GM04504 (cell line): ENCODE data around the gene FUBP3.

Source experiments
- DNase-seq: peaks from one replicate; pipeline ENCODE4 v3.0.0-alpha.2; 2012; ENCODE audit warnings: low read depth

Gene FUBP3

DNA sequence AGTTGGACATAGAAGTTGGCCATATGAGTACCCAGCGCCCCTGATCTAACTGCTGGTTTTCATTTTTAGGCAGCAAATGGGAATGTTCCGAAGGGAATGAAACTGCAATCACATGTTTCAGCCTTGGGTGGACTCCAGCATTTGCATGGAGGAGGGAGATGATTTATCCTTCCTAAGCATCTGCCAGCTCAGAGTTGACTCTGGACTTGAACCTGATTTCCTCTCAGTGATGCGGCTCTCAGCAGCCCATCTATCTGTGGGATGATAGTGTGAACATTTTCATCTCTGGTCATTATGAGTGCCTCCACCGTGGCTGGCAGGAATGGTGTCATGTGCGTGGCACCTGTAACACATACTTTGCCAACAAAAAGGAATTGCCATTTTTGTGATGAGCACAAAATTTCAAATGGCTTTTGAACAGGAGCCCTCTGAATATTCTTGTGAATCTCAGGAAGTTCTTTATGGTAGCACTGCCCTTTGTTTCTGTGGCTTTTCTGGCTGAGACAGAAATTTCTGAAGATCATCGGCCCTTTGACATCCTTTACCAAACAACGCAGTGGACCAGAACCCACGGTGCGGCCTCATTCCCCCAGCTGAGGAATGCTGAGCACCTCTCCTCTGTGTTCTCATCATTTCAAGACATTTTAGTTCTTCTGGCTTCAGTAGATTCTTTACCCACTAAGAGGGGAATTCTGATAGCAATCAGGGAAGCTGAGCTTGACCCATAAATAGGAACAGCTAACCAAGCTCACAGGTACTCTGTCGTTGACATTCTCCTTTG lies 28.5 kb downstream of the FUBP3 start:
- DNase-seq = peak; percentile 42

DNA sequence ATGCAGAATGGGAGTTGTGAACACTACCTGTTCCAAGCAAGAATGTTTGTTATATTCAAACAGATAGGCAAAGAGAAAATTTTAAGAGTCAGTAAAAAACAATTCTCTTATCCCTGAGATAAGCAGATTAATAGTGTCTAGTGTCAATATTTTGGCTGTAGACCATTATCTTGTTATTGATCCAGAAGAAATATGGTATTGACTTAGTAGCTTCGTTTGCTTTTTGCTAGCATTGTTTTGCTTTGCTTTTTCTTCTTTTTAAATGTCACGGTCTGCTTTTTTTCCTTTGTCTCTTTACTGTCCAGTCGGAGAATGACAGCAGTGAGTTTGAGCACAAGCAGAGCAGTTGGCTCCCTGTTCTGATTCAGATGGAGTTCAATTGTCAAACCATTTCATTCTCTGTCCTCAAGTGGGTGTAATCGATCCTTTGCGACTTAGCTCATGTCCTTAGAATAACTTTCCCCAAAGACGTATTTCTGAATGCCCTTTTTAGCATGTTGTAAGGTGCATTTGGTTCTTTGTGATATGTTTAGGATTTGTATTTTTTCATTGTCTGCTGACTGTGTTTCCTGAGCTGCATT lies 29.3 kb downstream of the FUBP3 start:
- no peak for DNase-seq

GRCh38 chr9:130609163-130609562 lies 29.8 kb downstream of the FUBP3 start:
- no peak for DNase-seq

DNA sequence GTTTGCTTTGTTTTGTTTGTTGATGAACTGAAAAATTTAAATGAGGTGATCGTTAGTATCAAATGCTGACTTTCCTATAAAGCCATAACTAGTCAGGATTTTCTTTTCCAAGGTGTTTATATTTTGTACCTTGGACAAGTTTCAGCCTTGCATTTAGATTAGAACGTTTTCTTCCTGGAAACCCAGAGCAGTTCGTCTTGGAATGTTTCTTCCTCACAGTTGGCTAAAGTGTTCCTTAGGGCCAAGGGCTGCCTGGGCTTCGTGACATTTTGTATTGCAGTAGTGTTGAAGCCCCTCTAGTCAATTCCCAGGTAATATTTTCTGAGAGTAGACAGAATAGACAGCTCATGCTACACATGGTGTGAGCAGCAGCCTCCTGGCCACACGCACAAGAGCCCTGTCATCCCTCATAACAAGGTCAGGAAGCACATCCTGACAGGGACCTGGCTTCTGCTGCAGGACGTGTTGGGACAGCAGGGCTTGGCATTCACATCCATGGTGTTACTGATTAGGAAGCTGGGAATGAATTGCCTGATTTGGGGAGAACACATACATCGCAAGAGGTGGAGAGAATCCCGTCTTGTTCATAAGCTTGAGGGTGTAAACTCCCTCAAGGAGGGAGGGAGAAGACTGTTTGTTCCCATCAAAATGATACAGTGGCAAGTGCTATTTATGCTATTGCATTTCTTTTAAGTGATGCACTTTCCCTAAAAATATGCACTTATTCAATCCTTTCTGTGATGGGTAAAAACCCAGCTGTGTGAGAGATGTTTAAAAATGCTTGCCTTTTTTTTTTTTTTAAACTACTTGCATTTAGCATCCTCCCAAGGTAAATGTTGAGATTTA lies 31.7 kb downstream of the FUBP3 start:
- DNase-seq = no peak

DNA sequence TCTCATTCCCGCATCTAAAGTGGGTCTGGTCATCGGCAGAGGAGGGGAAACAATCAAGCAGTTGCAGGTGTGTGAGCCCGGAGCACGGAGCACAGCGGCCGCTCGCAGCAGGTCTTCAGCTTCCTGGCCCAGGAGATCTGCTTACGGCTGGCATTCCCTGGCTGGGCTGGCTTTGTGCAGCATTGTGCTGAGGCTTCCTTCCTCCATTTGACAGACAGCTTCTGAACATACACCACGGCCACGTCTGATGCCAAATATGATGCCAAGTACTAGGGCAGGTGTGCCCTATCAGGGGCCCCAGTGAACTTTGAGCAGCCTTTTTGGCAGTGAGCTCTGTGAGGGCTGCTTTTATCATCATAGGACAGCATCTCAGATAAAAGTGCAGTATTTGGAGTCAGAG lies 37.1 kb downstream of the FUBP3 start:
- no peak for DNase-seq

GRCh38 chr9:130623466-130623865 lies 44.1 kb downstream of the FUBP3 start:
- DNase-seq = no peak

- DNase-seq = no peak
Observed at GRCh38 chr9:130624154-130624553, 44.8 kb downstream of the FUBP3 start.

- no peak for DNase-seq
Observed at GRCh38 chr9:130626249-130626996, 47.0 kb downstream of the FUBP3 start.

DNA sequence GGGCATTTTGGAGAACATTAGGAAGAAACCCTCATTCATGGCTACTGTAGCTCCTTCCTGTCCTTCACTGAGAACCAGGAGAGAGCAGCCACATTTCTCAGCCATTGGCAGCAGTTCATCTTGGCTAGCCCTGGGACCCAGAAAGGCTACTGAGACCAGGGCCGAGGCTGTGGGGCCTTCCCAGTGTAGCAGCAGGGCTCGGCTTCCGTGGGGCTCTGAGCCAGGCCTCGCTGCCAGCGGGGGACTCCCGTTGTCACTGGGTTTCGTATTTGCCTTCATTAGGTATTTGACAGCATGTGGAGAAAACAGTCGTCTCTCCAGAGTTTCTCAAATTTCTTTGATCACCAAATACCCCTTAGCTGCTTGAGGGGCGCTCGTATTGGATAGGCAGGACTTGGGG lies 47.7 kb downstream of the FUBP3 start:
- DNase-seq = no peak

DNA sequence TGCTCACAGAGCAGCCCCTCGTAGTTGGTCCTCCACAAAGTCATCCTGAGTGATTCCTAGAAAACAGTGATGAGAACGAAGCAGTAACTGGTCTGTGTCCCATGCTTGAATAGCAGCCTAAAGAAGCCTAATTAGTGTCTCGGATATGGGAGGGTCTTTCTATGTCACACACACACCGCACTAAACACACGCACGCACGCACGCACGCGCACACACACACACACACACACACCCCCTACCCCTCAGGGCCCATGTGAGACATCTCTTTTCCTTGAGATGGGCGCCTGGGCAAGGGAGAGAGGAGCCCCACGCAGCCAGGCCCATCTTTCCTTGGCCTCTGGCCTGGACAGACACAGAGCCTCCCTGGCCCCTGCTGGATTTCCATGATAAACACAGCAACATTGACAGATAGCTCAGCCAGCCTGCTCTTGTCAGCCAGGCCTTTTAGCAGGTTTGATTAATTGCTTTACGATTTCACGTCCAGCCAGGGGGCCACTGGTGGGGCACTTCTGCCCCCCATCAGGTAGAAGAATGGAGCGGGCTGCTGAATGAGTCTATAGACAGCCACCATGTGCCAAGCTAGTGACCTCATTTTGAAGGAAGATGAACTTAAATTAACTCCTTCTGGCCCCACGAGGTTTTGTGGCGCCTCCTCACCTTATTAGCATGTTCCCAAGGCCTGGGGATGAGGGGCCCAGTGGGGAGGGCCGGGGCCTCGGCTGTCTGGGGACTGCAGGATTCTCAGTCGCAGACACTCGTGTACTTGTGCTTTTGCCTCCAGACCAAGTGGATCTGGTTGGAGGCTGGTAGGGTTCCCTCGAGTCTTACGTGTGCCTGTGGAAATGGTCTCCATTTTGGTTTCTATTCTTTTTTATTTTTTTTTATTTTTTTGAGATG lies 48.8 kb downstream of the FUBP3 start:
- no peak for DNase-seq

DNA sequence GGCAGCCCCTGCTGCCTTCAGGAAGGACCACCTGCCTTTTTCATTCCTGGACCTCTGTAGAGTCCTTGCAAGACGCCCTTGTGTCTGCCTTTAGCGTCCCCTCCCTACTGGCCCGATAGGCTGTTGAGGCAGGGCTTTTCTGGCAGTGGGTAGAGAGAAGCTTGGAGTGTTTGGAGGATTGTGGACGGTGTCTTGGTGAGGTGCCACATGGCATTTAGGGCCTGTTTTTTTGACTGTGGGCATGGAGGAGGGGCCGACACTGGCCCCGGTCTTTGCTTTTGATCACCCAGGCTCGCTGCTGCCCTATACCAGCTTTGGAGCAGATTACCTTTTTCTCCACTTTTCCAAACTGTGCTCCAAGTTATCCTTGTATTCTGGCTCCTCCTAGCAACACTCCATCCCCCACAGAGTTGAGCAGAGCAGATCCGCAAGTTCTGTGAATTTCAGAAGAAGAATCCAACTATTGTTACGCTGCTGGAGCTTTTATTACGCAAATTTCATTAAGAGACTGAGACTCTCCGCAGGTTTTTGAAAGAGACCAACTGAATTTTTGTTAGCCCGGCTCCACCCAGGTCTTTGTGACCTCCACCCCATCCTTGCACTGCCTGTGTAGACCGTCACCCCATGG lies 50.2 kb downstream of the FUBP3 start:
- no peak for DNase-seq

DNA sequence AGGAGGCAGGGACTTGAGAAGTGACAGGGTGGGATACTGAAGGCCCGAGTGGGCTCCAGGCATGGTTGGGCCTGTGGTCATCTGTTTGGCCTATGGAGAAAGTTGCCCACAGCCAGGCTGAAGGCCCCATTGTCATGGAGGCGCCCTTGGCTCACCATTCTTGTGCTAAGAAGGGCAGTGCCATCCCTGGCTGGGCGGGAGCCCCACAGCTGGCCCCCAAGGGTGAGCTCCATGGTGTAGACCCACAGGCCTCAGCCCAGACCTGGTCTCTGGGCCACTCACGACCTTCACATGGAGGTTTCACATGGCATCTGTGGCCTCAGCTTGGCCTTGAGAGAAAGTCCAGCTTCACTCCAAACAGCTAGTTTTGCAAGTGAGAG lies 50.7 kb downstream of the FUBP3 start:
- no peak for DNase-seq

DNA sequence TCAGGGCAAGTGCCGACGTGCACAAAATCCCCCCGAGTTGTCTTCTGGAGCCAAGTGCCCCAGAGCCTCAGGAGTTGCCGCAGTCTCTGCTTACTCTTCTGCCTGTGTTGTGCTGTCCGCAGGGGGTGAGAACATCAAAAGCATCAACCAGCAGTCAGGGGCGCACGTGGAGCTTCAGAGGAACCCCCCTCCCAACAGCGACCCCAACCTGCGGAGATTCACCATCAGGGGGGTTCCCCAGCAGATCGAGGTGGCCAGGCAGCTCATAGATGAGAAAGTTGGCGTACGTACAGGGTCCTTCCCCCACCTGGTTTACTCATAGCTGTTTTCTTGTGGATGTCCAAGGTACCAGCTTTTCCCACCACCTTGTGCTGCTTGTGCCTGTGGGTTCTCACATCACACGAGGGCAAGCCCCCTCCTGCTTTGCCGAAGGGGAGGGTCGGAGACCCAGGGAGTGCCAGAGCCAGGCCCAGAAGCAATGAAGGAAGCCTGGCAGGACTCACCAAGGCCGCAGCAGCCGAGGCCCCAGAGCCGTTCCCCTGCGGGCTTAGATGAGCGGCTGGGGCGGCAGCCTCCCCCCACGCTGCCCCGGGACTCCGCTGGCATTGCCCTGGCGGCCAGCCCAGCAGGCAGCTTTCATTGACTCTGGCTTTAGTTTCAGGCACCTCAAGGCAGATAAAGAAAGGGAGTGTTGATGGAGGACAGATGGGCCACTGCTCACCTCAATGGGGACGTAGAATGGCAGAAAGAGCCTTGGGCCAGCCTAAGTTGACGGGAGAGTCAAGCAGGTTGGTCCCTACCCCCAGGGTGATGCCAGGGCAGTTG lies 51.3 kb downstream of the FUBP3 start:
- DNase-seq = no peak

DNA sequence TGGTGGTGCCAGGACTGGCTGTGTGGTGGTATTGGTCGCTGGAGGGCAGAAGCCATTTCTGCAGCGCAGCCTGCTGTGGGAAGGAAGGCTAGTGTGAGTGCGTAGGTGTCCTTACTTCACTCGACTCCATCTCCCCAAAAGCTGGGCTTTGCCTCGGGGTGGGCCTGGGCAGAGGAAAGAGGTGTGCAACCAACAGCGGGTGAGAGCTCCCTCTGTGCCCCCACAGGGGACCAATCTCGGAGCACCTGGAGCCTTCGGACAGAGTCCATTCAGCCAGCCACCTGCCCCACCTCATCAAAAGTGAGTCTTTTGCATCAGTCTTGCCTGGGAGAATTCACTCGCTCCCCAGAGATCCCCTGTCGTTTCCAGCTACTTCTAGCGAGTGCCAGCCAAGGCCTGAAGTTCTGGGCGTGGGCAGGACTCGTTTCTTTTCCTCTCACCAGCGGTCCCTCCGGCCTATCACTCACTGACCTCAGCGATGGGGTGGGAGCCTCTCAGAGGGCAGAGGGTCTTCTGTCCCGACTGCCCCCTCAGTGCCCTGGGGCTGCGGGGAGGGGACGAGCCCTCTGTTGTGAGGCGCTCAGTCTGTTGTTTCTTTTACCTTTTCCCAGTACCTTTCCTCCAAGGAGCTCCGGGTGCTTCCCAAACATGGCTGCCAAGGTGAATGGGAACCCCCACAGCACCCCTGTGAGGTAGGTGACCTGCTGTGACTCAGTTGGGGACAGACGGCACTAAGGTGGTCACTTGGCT lies 52.1 kb downstream of the FUBP3 start:
- no peak for DNase-seq

GRCh38 chr9:130632081-130632710 lies 52.8 kb downstream of the FUBP3 start:
- no peak for DNase-seq

GRCh38 chr9:130632841-130633240 lies 53.5 kb downstream of the FUBP3 start:
- no peak for DNase-seq

DNA sequence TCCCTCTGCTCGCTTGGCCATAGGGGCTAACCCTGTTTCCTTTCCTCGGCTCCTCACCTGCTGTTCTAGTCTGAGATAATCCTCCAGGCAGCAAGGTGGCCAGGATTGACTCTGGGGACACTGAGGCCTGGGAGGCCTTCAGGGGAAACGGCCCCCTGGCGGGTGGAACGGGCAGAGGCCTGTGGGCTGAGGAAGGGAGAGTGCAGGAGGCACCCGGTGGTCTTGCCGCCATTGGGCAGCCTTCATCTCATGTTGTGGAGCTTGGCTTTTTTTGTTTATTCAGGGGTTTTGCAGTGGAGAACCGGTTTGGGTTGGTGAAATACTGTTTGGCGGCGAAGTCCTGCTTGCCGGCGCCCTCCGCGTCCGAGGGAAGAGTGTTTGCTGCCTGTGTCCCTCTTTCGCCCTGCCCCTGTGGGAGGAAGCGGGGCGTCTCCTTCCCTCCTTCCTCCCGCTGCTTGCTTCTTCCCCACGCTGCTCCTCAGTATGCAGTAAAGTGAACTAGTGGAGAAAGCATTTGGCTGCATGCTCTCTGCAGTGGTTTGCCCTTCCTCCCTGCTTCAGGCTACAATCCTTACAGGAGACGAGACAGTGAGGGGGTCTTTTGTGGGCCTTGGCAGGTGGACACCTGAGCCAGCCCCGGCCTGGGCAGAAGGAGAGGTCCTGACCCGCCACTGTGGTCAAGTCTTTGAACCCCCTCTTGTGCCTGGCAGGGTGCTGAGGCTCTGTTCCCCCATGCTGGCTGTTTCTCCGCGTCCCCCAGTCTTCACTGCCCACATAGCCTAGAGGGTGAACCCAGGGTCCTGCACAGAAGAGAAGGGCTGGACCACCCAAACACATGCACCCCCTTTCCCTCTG lies 54.2 kb downstream of the FUBP3 start:
- no peak for DNase-seq
